ENCODE data around the gene ME1. TPM values are rescaled to one million over a fixed set of nuclear protein-coding genes. Genes with fewer than 3 reads are reported as not detected.

Gene ME1
- total and polyA plus RNA-seq, 2 donors (not counting 3 experiments of a cell fraction or from before 2014, with no cell fraction given): 7.3 to 29.3 TPM

GRCh38 chr6:83429857-83430610 is 817 bp downstream of the ME1 start:
- DNase-seq (ENCODE audit: low read depth, low spot score) (peak; percentile 39), FAIRE-seq (no peak)
- intact Hi-C loops (cut with micrococcal nuclease): loop anchor here (1.0 to 10.0 kb wide), 4 partner anchors 9 to 1185 kb away; partner anchors contain the start of genes DOP1A, IBTK, PRSS35 and UBE3D
- Histone ChIP-seq H3K27ac (ENCODE audit: insufficient read depth, low read depth, low read length) (peak overlapping the region; percentile 84), H3K9me3 (replicated peaks; ENCODE audit: control insufficient read depth, insufficient read depth, low read length) (no peaks in the 10 kb centered on the region), H3K27me3 (ENCODE audit: control insufficient read depth in 2 of 2, insufficient read depth in 2 of 2, low read length in 2 of 2) (no peaks in the 10 kb centered on the region), H3K4me1 (ENCODE audit: control insufficient read depth, extremely low read depth, insufficient read depth, low read length) (peaks cover 7% of the 10 kb centered on the region), H2AFZ (ENCODE audit: low read depth, low read length) (peak overlapping the region; percentile 96), H3K36me3 (ENCODE audit: control insufficient read depth in 2 of 2, extremely low read depth in 1 of 2, insufficient read depth in 2 of 2, low read length in 2 of 2) (peaks cover 0 to under 1% of the 10 kb centered on the region in 2 experiments), H3K79me2 (ENCODE audit: control insufficient read depth, insufficient read depth, low read length) (peaks cover 35% of the 10 kb centered on the region), H3K4me3 (replicated peaks in 1 of 3; ENCODE audit: insufficient read depth in 1 of 3, low read depth in 1 of 3, low read length in 3 of 3) (peak overlapping the region; percentile 60 to 90 (median 73)), H3K4me2 (ENCODE audit: insufficient read depth, low read length) (peak overlapping the region; percentile 89), H3K9me1 (replicated peaks; ENCODE audit: control insufficient read depth, extremely low read depth, insufficient read depth, low read length) (no peaks in the 10 kb centered on the region), H3K9ac (replicated peaks; ENCODE audit: extremely low read depth, insufficient read depth, low read length) (peak overlapping the region; percentile 89), H4K20me1 (replicated peaks; ENCODE audit: control insufficient read depth, extremely low read depth, insufficient read depth, low read length) (no peaks in the 10 kb centered on the region)
- dilution Hi-C loops (cut with MboI; ENCODE audit: extremely low pct_ligation_motif_present, low sequenced_read_pairs): no loop called here
- TF ChIP-seq JUN (IDR thresholded peaks at IDR 0.05; ENCODE audit: borderline replicate concordance, insufficient read depth, insufficient read length, low read depth): no peak
- TF ChIP-seq MYC (IDR thresholded peaks at IDR 0.05; ENCODE audit: low read depth, low read length): no peak
- ChIA-PET POLR2A (no interaction called here), CTCF (interaction anchor here (1.0 to 1.2 kb wide), 2 partner anchors 12 to 106 kb away, joined by 3 to 5 read pairs; no protein-coding TSS in a partner anchor)
- no TSS peak for BruUV-seq (replicated peaks)

GRCh38 chr6:83429269-83429668 is 1.6 kb downstream of the ME1 start:
- intact Hi-C loops (cut with micrococcal nuclease): no loop called here
- H3K4me2 ChIP-seq (ENCODE audit: insufficient read depth, low read length): peak overlapping the region; percentile 89
- H3K79me2 ChIP-seq (ENCODE audit: control insufficient read depth, insufficient read depth, low read length): peaks cover 38% of the 10 kb centered on the region
- peaks cover 0 to 2% of the 10 kb centered on the region in 2 experiments for H3K36me3 ChIP-seq (ENCODE audit: control insufficient read depth in 2 of 2, extremely low read depth in 1 of 2, insufficient read depth in 2 of 2, low read length in 2 of 2)
- ChIA-PET CTCF (interaction anchor here (1.0 kb wide), 1 partner anchor 107 kb away, joined by 5 read pairs; no protein-coding TSS in a partner anchor), POLR2A (no interaction called here)
- peaks cover 7% of the 10 kb centered on the region for H3K4me1 ChIP-seq (ENCODE audit: control insufficient read depth, extremely low read depth, insufficient read depth, low read length)
- H3K9ac ChIP-seq (replicated peaks; ENCODE audit: extremely low read depth, insufficient read depth, low read length): no peak overlapping the region
- FAIRE-seq: no peak
- H3K9me3 ChIP-seq (replicated peaks; ENCODE audit: control insufficient read depth, insufficient read depth, low read length): peaks cover 3% of the 10 kb centered on the region
- no peaks in the 10 kb centered on the region for H3K9me1 ChIP-seq (replicated peaks; ENCODE audit: control insufficient read depth, extremely low read depth, insufficient read depth, low read length)
- BruUV-seq (replicated peaks): no TSS peak
- H4K20me1 ChIP-seq (replicated peaks; ENCODE audit: control insufficient read depth, extremely low read depth, insufficient read depth, low read length): peaks cover 2% of the 10 kb centered on the region
- dilution Hi-C loops (cut with MboI; ENCODE audit: extremely low pct_ligation_motif_present, low sequenced_read_pairs): no loop called here
- TF ChIP-seq MYC (IDR thresholded peaks at IDR 0.05; ENCODE audit: low read depth, low read length): no peak
- H3K27me3 ChIP-seq (ENCODE audit: control insufficient read depth in 2 of 2, insufficient read depth in 2 of 2, low read length in 2 of 2): no peaks in the 10 kb centered on the region
- no peak overlapping the region for H3K27ac ChIP-seq (ENCODE audit: insufficient read depth, low read depth, low read length)
- peak overlapping the region in 1 of 3 experiments; percentile 90 for H3K4me3 ChIP-seq (replicated peaks in 1 of 3; ENCODE audit: insufficient read depth in 1 of 3, low read depth in 1 of 3, low read length in 3 of 3)
- H2AFZ ChIP-seq (ENCODE audit: low read depth, low read length): no peak overlapping the region
- no peak for DNase-seq (ENCODE audit: low read depth, low spot score)

Data from endothelial cell of umbilical vein (primary cell).